Stimulated activated CD8-positive, alpha-beta memory T cell treated with anti-CD3 and anti-CD28 coated beads, Interleukin-4, amount 100 ng/mL, for 1 hour (primary cell): Measurements from ENCODE around the gene UCN.
A peak's percentile ranks its signal among the peaks of the same experiment; 100 is the strongest.

Source experiments
- DNase-seq, 2 donors: peaks; one replicate each; pipeline ENCODE4 v3.0.0-alpha.2; 2020; ENCODE audit warnings: low read depth in 2 of 2, low spot score in 1 of 2

Gene UCN

DNA sequence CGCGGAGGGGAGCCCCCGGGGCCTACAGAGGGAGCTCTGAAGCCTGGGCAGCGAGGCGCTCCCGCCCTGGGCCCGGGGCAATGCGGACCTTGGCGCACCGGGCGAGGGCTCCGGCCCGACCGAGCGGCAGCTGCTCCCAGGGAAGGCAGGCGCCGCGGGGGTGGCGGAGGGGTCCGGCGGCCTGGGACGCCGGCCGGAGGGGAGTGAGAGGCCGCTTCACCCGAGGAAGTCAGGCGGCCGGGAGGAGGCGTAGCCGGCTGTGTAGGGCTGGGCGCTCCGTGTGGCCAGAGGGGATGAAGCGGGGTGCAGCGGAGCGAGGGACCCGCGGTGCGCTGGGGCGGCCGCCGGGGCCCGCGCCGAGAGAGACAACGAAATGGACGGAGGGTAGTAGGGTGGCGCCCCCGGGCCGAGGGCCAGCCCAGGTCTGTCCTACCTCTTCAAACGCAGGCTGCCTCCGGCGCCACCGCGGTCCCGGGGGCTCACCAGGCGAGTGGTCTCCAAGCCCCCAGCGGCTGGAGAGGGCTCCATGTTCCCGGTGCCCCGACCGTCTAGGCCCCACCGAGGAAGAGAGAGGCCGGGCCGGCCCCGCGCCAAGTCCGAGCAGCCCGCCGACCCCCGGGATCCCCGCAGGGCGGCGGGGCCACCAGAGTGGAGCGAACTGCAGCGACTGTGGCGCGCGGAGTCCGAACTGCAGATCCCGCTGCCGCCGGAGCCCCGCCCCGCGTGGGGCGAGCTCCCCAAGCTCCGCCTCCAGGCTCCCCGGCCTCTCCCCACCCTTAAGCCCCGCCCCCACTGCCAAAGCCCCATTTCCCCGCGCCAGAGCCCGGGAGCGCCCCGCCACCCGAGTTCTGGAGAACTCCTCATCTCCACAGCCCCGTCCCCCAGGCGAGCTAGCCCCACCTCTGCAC is 45.6 kb downstream of the UCN start, which contains the start of gene SLC30A3:
Gene SLC30A3, minus strand, starts transcription at position 669 of the 908 bp plus-strand sequence. Its CDS starts 141 bp downstream, at position 528.
- DNase-seq = peak in 1 of 2 donors; percentile 31

DNA sequence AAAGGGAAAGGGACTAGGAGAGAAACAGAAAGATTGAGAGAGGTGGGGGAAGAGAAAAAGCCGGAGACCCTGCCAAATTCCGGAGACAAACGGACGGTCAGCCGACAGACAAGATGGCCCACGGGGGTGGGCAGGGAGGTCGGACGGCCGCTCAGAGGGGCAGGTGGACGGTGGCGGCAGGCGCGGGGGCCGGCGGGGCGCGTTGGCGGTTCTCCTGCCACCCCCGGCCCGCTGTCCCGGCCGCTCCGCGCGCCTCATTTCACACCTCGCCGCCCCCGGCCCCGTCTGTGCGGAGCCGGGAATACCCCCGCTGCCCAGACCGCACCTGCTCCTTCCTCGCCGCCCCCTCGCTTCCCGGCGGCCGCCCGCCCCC is 46.3 kb downstream of the UCN start:
- DNase-seq = no peak

DNA sequence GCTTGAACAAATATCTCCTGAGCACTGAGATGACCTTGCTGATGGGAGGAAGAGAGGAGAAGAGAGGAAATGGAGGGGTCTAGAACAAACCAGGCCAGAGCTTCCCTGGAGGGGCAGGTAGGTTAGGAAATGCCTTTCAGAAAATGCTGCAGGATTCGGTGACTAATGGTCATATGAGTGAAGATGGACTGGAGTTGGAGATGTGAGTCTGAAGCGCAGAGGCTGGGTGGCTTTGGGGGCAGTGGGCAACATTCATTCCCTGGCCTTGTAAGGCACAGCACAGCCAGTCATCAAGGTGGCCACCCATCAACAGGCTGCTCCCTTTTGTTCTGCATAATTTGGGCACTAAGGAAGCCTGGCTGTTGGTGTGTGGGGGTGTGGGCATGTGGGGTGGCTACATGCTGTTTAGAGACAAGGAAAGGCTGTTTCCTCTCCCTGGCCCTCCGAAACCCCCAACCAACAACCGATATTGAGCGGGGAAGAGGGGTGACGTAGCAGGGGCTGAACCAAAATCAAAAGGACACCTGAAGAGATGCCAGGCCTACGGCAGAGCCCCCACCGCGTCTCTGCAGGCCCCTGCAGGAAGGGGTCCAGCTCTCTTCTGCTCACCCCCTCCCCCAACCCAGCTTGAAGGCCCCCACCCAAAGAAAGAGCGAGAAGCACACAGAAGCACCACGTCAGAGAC is 46.9 kb downstream of the UCN start:
- no peak for DNase-seq

DNA sequence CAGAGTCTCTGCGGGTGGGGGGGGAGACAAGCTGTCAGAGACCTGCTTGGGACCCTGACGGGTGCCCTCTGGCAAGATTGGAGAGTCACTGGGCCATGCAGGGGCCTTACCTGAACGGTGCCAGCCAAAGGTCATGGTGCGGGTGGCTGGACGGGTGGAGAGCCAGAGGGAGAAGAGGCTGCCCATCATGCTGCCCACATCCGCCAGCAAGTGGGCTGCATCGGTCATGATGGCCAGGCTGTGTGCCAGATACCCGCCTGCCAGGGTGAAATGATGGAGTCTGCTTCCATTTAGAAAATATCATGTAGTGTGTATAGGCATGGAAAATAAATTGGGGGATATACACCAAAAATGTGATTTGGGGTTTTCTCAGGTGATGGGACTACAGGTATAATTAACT is 50.2 kb downstream of the UCN start:
- no peak for DNase-seq
